H7 (cell line): ENCODE results near the gene GSAP. TPM values are rescaled to one million over a fixed set of nuclear protein-coding genes. Genes with fewer than 3 reads are reported as not detected.

Experiments used
- DNase-seq: peaks from one replicate; pipeline ENCODE4 v3.0.0; 2012
- H3K27me3 ChIP-seq: 2 replicates; pipeline ENCODE4 v1.6.0; 2011; ENCODE audit warnings: mild to moderate bottlenecking, low read length; ENCODE audit not compliant: control insufficient read depth, insufficient read depth
- H3K36me3 ChIP-seq: replicated peaks from 2 replicates; pipeline ENCODE4 v1.5.1; 2011; ENCODE audit warnings: low read length; ENCODE audit not compliant: control insufficient read depth, insufficient read depth
- H3K4me3 ChIP-seq: 2 replicates; pipeline ENCODE4 v1.5.1; 2011; ENCODE audit warnings: low read depth, mild to moderate bottlenecking, control low read depth, low read length, moderate library complexity; ENCODE audit not compliant: insufficient read depth
- total RNA-seq: library from RNA; depleted of rRNA; stranded (reverse); fragments of >200 nt; shearing (Covaris generic); gene quantifications from 2 replicates; pipeline ENCODE4 v1.2.3, GENCODE V29; 2014

GSAP gene
- total RNA-seq, 1 experiment from 2014 or later, result 3.7 TPM

GRCh38 chr7:77426521-77427051 lies 10.4 kb upstream of the GSAP start:
- DNase-seq, result no peak
- H3K4me3 ChIP-seq, result no peak overlapping the region
- no peaks in the 10 kb centered on the region for H3K36me3 ChIP-seq
- no peaks in the 10 kb centered on the region for H3K27me3 ChIP-seq

GRCh38 chr7:77426052-77426404 lies 9.9 kb upstream of the GSAP start:
- H3K4me3 ChIP-seq, result no peak overlapping the region
- H3K27me3 ChIP-seq, result no peaks in the 10 kb centered on the region
- no peaks in the 10 kb centered on the region for H3K36me3 ChIP-seq
- no peak for DNase-seq

GRCh38 chr7:77425101-77426051 lies 9.2 kb upstream of the GSAP start:
- H3K27me3 ChIP-seq, result no peaks in the 10 kb centered on the region
- H3K4me3 ChIP-seq, result no peak overlapping the region
- DNase-seq, result peak; percentile 50
- H3K36me3 ChIP-seq, result no peaks in the 10 kb centered on the region

- H3K4me3 ChIP-seq, result no peak overlapping the region
- no peaks in the 10 kb centered on the region for H3K27me3 ChIP-seq
- no peak for DNase-seq
- H3K36me3 ChIP-seq, result no peaks in the 10 kb centered on the region
Observed at GRCh38 chr7:77422500-77422899, 6.4 kb upstream of the GSAP start.

- H3K36me3 ChIP-seq, result no peaks in the 10 kb centered on the region
- no peak for DNase-seq
- peaks cover 2% of the 10 kb centered on the region for H3K27me3 ChIP-seq
- no peak overlapping the region for H3K4me3 ChIP-seq
Observed at GRCh38 chr7:77420986-77421672, 5.0 kb upstream of the GSAP start.

GRCh38 chr7:77420438-77420837 lies 4.3 kb upstream of the GSAP start:
- no peak for DNase-seq
- Histone ChIP-seq H3K36me3 (no peaks in the 10 kb centered on the region), H3K27me3 (peaks cover 7% of the 10 kb centered on the region), H3K4me3 (no peak overlapping the region)

GRCh38 chr7:77419102-77419501 lies 3.0 kb upstream of the GSAP start:
- DNase-seq, result no peak
- H3K27me3 ChIP-seq, result peaks cover 16% of the 10 kb centered on the region
- H3K4me3 ChIP-seq, result no peak overlapping the region
- H3K36me3 ChIP-seq, result no peaks in the 10 kb centered on the region

- Histone ChIP-seq H3K27me3 (peaks cover 16% of the 10 kb centered on the region), H3K4me3 (no peak overlapping the region), H3K36me3 (no peaks in the 10 kb centered on the region)
- no peak for DNase-seq
Observed at GRCh38 chr7:77417801-77418200, 1.7 kb upstream of the GSAP start.

- H3K4me3 ChIP-seq, result peak overlapping the region; percentile 55
- no peaks in the 10 kb centered on the region for H3K36me3 ChIP-seq
- H3K27me3 ChIP-seq, result peaks cover 16% of the 10 kb centered on the region
- DNase-seq, result no peak
Observed at GRCh38 chr7:77416621-77417371, 647 bp upstream of the GSAP start.

- peaks cover 16% of the 10 kb centered on the region for H3K27me3 ChIP-seq
- peak overlapping the region; percentile 55 for H3K4me3 ChIP-seq
- DNase-seq, result peak; percentile 71
- no peaks in the 10 kb centered on the region for H3K36me3 ChIP-seq
Observed at GRCh38 chr7:77415476-77415822, 700 bp downstream of the GSAP start.

GRCh38 chr7:77413861-77414424 lies 2.2 kb downstream of the GSAP start:
- Histone ChIP-seq H3K36me3 (no peaks in the 10 kb centered on the region), H3K27me3 (peaks cover 16% of the 10 kb centered on the region), H3K4me3 (no peak overlapping the region)
- DNase-seq, result no peak

GRCh38 chr7:77413128-77413527 lies 3.0 kb downstream of the GSAP start:
- Histone ChIP-seq H3K27me3 (peaks cover 16% of the 10 kb centered on the region), H3K36me3 (no peaks in the 10 kb centered on the region), H3K4me3 (no peak overlapping the region)
- DNase-seq, result no peak

- H3K27me3 ChIP-seq, result peaks cover 4% of the 10 kb centered on the region; the same call in 1 of the 2 replicates
- DNase-seq, result no peak
- H3K4me3 ChIP-seq, result no peak overlapping the region
- no peaks in the 10 kb centered on the region for H3K36me3 ChIP-seq
Observed at GRCh38 chr7:77409739-77410547, 6.2 kb downstream of the GSAP start.
